ENCODE data around the gene NDUFV2. TPM values are rescaled to one million over a fixed set of nuclear protein-coding genes. Genes with fewer than 3 reads are reported as not detected.

Gene NDUFV2
- total and polyA plus RNA-seq, 2 of the 13 experiments (the other 11 are each of a cell fraction or from before 2014, with no cell fraction given): 216 to 299 TPM

DNA sequence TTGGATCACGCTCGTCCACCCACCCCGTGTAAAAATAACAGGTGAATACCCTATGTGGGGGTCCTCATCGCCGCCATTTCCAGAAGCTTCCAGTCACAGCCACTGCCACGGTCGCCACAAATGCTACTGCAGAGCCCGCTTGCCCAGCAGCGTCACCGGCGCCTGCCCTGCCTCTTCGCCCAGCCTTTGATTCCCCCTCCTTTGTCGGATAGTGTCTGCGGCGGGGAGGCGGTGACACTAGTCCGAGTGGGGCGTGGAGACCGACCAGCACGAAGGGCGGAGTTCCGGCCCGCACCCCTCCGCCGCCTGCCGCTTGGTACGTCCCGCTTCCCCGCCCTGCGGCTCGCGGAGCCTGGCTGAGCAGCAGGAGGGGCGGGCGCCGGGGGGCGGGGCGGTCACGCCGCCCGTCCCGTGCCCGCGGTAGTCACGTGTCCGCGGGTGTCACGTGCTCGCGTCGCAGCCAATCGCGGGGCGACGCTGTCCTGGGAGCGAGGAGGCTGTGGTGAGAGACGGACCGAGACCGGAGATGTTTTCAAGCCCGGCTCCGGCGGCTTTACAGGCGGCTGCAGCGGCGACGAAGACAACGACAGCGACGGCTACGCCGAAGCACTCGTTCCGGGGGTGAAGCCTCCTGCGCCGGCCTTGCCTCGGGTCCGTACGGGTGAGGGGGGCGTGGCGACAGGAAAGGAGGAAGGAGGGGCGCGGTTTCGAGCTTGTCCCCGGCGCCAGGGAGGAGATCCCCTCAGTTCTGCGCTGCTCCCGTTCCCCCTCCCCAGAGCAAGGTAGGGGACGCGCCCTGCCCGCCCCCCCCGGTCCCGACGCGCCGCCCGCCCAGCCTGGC is 34.0 kb downstream of the NDUFV2 start, which contains the start of gene ANKRD12 (continued):
- no peak for TF ChIP-seq ZNF597 (CRISPR knock-in tag; IDR thresholded peaks at IDR 0.05)
- TF ChIP-seq ZBTB7A (CRISPR knock-in tag; IDR thresholded peaks at IDR 0.05): no peak; the same call in 1 of the 2 replicates
- no peak for TF ChIP-seq ZSCAN30 (CRISPR knock-in tag; IDR thresholded peaks at IDR 0.05)
- no peak for TF ChIP-seq ZKSCAN1 (IDR thresholded peaks at IDR 0.05; ENCODE audit: low read length)
- no peak; a peak in 1 of 4 replicates for TF ChIP-seq KLF16 (CRISPR knock-in tag; IDR thresholded peaks at IDR 0.05)
- TF ChIP-seq RAD51 (IDR thresholded peaks at IDR 0.05; ENCODE audit: borderline replicate concordance): peak; percentile 98
- 0 out of 2 replicates have a peak, but pooled peaks have one; percentile 20 for TF ChIP-seq IRF1 (CRISPR knock-in tag; IDR thresholded peaks at IDR 0.05; ENCODE audit: low read depth)
- no peak for TF ChIP-seq ZNF569 (CRISPR knock-in tag; IDR thresholded peaks at IDR 0.05; ENCODE audit: borderline replicate concordance)
- peak; percentile 89 for TF ChIP-seq ZMYM4 (CRISPR knock-in tag; IDR thresholded peaks at IDR 0.05)
- TF ChIP-seq, protein P1, sequence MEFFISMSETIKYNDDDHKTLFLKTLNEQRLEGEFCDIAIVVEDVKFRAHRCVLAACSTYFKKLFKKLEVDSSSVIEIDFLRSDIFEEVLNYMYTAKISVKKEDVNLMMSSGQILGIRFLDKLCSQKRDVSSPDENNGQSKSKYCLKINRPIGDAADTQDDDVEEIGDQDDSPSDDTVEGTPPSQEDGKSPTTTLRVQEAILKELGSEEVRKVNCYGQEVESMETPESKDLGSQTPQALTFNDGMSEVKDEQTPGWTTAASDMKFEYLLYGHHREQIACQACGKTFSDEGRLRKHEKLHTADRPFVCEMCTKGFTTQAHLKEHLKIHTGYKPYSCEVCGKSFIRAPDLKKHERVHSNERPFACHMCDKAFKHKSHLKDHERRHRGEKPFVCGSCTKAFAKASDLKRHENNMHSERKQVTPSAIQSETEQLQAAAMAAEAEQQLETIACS (CRISPR knock-in tag; IDR thresholded peaks at IDR 0.05): peak; percentile 79
- TF ChIP-seq RFXANK (CRISPR knock-in tag; IDR thresholded peaks at IDR 0.05): 0 out of 2 replicates have a peak, but pooled peaks have one; percentile 64
- TF ChIP-seq ZBTB34 (CRISPR knock-in tag; IDR thresholded peaks at IDR 0.05): no peak
- peak; percentile 66; the same call in 1 of the 2 replicates for TF ChIP-seq BRF2 (CRISPR knock-in tag; IDR thresholded peaks at IDR 0.05)
- TF ChIP-seq SP1 (IDR thresholded peaks at IDR 0.05): no peak
- peak; percentile 74 for TF ChIP-seq SP1 (CRISPR knock-in tag; IDR thresholded peaks at IDR 0.05)
- TF ChIP-seq HNRNPLL (IDR thresholded peaks at IDR 0.05; ENCODE audit: low read depth, low read length, poor library complexity, severe bottlenecking): peak; percentile 76
- TF ChIP-seq KDM1A (CRISPR knock-in tag; IDR thresholded peaks at IDR 0.05): no peak
- peak; percentile 94 for TF ChIP-seq ASH2L (IDR thresholded peaks at IDR 0.05; ENCODE audit: insufficient read length, low read depth, low read length)
- TF ChIP-seq LRRFIP1 (CRISPR knock-in tag; conservative IDR thresholded peaks at IDR 0.05): no peak; the same call in 1 of the 2 replicates
- TF ChIP-seq SRSF9 (IDR thresholded peaks at IDR 0.05; ENCODE audit: borderline replicate concordance, insufficient read depth, low read depth, low read length, poor library complexity, severe bottlenecking): no peak
